AG08396 (cell line): ENCODE data around the gene DOK3.

ENCODE experiments used
- DNase-seq: peaks from one replicate; pipeline ENCODE4 v3.0.0; 2012; ENCODE audit warnings: low spot score, mixed read lengths

The DOK3 gene

GRCh38 chr5:177482359-177482795 lies 27.2 kb downstream of the DOK3 start:
- no peak for DNase-seq

- DNase-seq = no peak
These were observed 29.9 kb downstream of the DOK3 start for GRCh38 chr5:177479774-177480173.

GRCh38 chr5:177478711-177479646 lies 30.6 kb downstream of the DOK3 start:
- no peak for DNase-seq

- no peak for DNase-seq
These were observed 31.7 kb downstream of the DOK3 start for GRCh38 chr5:177477701-177478477.

GRCh38 chr5:177476531-177477233 lies 32.9 kb downstream of the DOK3 start:
- peak; percentile 85 for DNase-seq

- no peak for DNase-seq
These were observed 33.8 kb downstream of the DOK3 start for GRCh38 chr5:177475563-177476427.

- no peak for DNase-seq
These were observed 34.6 kb downstream of the DOK3 start for GRCh38 chr5:177474846-177475562.

GRCh38 chr5:177474002-177474476 lies 35.6 kb downstream of the DOK3 start:
- no peak for DNase-seq

GRCh38 chr5:177473443-177474001 lies 36.1 kb downstream of the DOK3 start, which contains the start of gene DBN1:
TSS of gene DBN1 (minus strand) at chr5:177473634. CDS start at chr5:177473521, 113 bp downstream.
- DNase-seq = peak; percentile 92

GRCh38 chr5:177472460-177473442 lies 36.9 kb downstream of the DOK3 start:
- peak; percentile 73 for DNase-seq

GRCh38 chr5:177471610-177472356 lies 37.8 kb downstream of the DOK3 start:
- no peak for DNase-seq

GRCh38 chr5:177470759-177471536 lies 38.7 kb downstream of the DOK3 start:
- DNase-seq = peak; percentile 61

GRCh38 chr5:177469750-177470525 lies 39.7 kb downstream of the DOK3 start:
- no peak for DNase-seq

GRCh38 chr5:177468685-177469628 lies 40.7 kb downstream of the DOK3 start:
- peak; percentile 81 for DNase-seq

- no peak for DNase-seq
These were observed 41.3 kb downstream of the DOK3 start for GRCh38 chr5:177468329-177468684.
